OCI-LY7 (cell line): ENCODE measurements around the gene PHACTR3.

ENCODE experiments used
- CTCF ChIP-seq: fragments of 200-600 bp; sonication (generic); conservative IDR thresholded peaks from 2 replicates; pipeline ENCODE4 v1.5.1; 2014; ENCODE audit warnings: mild to moderate bottlenecking, antibody characterized with exemption, low read length, moderate library complexity, mixed read lengths
- EZH2phosphoT487 ChIP-seq: fragments of 200-600 bp; sonication (generic); IDR thresholded peaks from 2 replicates; pipeline ENCODE4 v1.6.1; 2018; ENCODE audit warnings: low read depth, borderline replicate concordance, mild to moderate bottlenecking, mixed run types, antibody characterized with exemption, low read length, moderate library complexity, mixed read lengths

- TF ChIP-seq EZH2phosphoT487 (no peak), CTCF (no peak)
Measured at GRCh38 chr20:59823030-59823423, 218.7 kb downstream of the PHACTR3 start.
